Mesodermal cell (in vitro differentiated cells): ENCODE results near the gene DNPEP. TPM values are rescaled to one million over a fixed set of nuclear protein-coding genes. Genes with fewer than 3 reads are reported as not detected.

Experiments used
- H3K27ac ChIP-seq: 2 replicates; pipeline ENCODE4 v1.7.0; 2013; ENCODE audit warnings: mild to moderate bottlenecking, low read depth, low read length, moderate library complexity; ENCODE audit not compliant: severe bottlenecking
- H3K36me3 ChIP-seq: 2 replicates; pipeline ENCODE4 v1.7.1; 2013; ENCODE audit warnings: mild to moderate bottlenecking, low read length, moderate library complexity; ENCODE audit not compliant: control insufficient read depth, insufficient read depth
- H3K4me1 ChIP-seq: one replicate; pipeline ENCODE4 v1.7.1; 2013; ENCODE audit warnings: mild to moderate bottlenecking, low read length; ENCODE audit not compliant: insufficient read depth, control insufficient read depth, poor library complexity, severe bottlenecking
- H3K4me3 ChIP-seq: 2 replicates; pipeline ENCODE4 v1.7.0; 2013; ENCODE audit warnings: low read length, control low read depth, mild to moderate bottlenecking; ENCODE audit not compliant: insufficient read depth, poor library complexity, severe bottlenecking; ENCODE audit errors: extremely low read depth
- H3K9me3 ChIP-seq: 2 replicates; pipeline ENCODE4 v1.7.1; 2013; ENCODE audit warnings: mild to moderate bottlenecking, low read length, moderate library complexity; ENCODE audit not compliant: control insufficient read depth
- WGBS, 2 experiments: methylation state at CpG; one replicate each; pipeline ENCODE4 v1.1.5; 2013; ENCODE audit warnings: missing lambda C conversion rate in 2 of 2; ENCODE audit not compliant: insufficient coverage in 2 of 2; 5-methylcytosine and 5-hydroxymethylcytosine counted together
- polyA plus RNA-seq, 2 experiments: library from polyadenylated mRNA; stranded (reverse); fragments of 50-300 nt; gene quantifications; one replicate each; pipeline ENCODE4 v1.2.3, GENCODE V29; 2013

Gene DNPEP
- 63.0 TPM for polyA plus RNA-seq (2013, experiment 1 of 2)
- 50.6 TPM for polyA plus RNA-seq (2013, experiment 2 of 2)

DNA sequence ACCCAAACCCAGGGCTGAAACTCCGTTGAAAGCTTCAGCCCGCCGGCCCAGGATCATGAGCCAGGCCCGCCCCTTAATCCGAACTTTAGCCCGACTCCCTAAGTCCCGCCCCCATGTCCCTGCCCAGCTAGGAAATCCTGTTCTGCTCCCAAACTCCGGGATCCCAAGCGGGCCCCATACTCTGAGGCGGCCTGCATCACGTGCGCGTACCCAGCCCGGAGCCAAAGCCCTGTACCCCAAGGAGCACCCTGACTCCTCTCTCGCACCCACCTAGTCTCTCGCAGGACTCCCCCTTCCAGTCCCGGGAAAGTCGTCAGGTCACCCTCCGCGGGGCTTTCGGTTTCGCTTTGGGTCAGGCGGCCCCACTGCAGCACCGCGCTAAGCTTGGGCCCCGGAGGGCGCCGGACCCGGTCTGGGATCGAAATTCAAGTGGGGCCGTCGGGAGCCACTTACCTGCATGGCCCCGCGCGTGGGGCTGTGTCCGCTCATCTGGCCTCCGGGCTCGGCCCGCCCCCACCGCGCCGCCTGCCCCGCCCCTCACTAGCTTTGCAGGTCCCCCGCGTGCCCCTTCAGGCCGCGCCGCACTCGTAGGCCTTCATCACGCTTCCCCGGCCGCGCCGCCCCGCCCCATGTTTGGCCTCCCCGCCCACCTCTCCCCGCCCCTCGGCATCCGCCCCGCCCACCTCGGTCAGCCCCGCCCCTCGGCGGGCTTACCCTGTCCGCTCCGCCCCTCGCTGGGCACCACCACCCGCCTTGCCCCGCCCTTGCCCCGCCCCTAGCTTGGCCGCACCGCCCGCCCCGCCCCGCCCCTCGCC, at the start of gene DNPEP:
Gene DNPEP, minus strand, starts transcription at position 607 of the 815 bp plus-strand sequence. Its CDS starts 118 bp downstream, at position 489.
- H3K36me3 ChIP-seq, result peaks cover 30% of the 10 kb centered on the region
- 0 to 1% methylated on average over 35 to 40 of the region's 76 CpGs for WGBS, 2 experiments
- peak within 1 kb of the TSS; percentile 83 for H3K27ac ChIP-seq
- H3K9me3 ChIP-seq, result no peaks in the 10 kb centered on the region
- peak within 1 kb of the TSS; percentile 80 for H3K4me3 ChIP-seq
- peaks cover 3% of the 10 kb centered on the region for H3K4me1 ChIP-seq

DNA sequence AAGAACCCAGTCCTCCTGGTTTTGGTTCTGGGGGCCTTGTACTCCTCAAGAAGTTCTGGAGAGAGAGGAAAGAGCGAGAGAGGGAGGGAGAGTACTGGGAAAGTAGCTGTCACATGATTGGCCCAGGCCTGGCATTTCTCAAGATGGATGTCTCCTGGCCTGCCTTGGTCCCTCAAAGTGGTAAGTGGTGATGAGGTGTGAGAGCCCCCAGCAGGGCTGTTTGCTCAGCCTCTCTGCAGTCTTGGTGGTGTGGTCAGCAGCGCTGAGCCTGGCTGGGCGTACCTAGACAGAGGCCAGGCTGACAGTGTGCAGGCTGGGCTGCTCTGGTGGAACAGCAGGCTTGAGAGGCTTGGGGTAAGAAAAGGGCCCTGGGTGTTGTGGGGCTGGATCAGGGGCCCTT, 49.4 kb upstream of the DNPEP start:
- H3K4me3 ChIP-seq, result no peak overlapping the region
- WGBS, 2 experiments, result 76 to 90% methylated on average over 2 to 3 of the region's 3 CpGs

DNA sequence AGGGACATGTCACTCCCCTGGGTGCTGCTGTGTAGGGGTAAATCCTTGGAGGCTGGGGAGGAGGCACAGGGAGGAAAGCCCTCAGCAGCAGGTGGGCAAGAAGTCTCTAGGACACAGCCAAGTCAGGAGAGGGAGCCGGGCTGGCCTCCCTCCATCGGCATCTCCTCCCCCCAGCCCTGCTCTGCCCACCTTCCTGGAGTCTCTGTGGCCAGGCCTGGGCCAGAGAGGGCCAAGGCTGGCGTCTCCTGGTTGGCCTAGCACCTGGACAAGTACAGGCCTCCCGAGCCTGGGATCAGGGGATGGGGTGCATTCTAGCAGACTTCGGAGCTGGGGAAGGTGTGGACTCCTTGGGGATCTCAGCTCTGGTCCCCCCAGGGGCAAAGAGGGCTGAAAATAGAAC, 48.8 kb upstream of the DNPEP start:
- Histone ChIP-seq H3K4me1 (peaks cover 18% of the 10 kb centered on the region), H3K4me3 (no peak overlapping the region), H3K9me3 (no peaks in the 10 kb centered on the region), H3K27ac (no peak overlapping the region), H3K36me3 (no peaks in the 10 kb centered on the region)
- WGBS, 2 experiments, result 87 to 100% methylated on average over 3 of the region's 5 CpGs

More for the DNA sequence above, 49.4 kb upstream of the DNPEP start:
- Histone ChIP-seq H3K4me1 (peaks cover 19% of the 10 kb centered on the region), H3K9me3 (no peaks in the 10 kb centered on the region), H3K36me3 (no peaks in the 10 kb centered on the region), H3K27ac (no peak overlapping the region)

DNA sequence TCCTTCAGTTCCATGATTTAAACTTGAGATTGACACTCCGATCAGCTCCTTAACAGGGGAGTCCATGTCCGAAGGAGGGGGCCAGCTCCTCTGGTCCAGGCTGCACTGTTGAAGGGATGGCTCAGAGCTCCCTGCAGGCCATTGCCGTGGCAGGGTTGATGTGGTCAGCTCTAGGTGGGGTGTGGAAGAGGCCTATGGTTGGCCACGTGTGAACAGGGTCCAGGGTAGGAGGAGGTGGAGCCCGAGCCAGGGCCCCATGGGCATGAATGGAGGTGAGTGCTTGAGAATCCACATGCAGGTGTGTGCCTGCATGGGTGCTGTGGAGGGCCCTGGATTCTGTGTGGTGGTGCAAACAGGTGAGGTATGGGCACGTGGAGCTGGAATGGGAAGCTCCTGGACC, 48.0 kb upstream of the DNPEP start:
- no peaks in the 10 kb centered on the region for H3K36me3 ChIP-seq
- WGBS, 2 experiments, result 89 to 96% methylated on average over 6 of the region's 6 CpGs
- H3K9me3 ChIP-seq, result no peaks in the 10 kb centered on the region
- H3K27ac ChIP-seq, result no peak overlapping the region
- no peak overlapping the region for H3K4me3 ChIP-seq
- peaks cover 15% of the 10 kb centered on the region for H3K4me1 ChIP-seq

DNA sequence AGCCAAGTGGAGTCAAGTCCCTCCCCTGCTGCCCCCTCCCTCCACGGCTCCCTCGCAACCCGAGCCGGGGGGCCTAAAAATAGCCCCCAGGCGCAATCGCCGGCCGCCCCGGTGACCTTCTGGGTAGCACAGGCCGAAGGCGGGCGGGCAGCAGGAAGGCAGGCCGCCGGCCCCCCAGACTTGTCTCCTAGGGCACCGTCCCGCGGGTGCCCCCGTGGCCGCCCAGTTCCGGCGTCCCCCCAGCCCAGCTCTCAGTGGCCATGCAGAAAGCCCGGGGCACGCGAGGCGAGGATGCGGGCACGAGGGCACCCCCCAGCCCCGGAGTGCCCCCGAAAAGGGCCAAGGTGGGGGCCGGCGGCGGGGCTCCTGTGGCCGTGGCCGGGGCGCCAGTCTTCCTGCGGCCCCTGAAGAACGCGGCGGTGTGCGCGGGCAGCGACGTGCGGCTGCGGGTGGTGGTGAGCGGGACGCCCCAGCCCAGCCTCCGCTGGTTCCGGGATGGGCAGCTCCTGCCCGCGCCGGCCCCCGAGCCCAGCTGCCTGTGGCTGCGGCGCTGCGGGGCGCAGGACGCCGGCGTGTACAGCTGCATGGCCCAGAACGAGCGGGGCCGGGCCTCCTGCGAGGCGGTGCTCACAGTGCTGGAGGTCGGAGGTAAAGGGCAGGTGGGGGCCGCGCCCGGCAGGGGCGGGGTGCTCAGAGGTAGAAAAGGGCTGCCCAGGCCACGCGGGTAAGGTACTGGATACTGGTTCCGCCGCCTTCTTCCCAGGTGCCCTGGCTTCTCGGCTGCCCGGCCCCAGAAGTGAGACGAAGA, 47.2 kb upstream of the DNPEP start, which contains the start of gene SPEG:
Gene SPEG, plus strand, starts transcription at position 126 of the 808 bp plus-strand sequence. Its CDS starts 135 bp downstream, at position 261.
- Histone ChIP-seq H3K4me1 (peaks cover 15% of the 10 kb centered on the region), H3K27ac (no peak within 1 kb of the TSS), H3K4me3 (no peak within 1 kb of the TSS), H3K36me3 (no peaks in the 10 kb centered on the region), H3K9me3 (no peaks in the 10 kb centered on the region)
- 37 to 45% methylated on average over 57 to 68 of the region's 77 CpGs for WGBS, 2 experiments

DNA sequence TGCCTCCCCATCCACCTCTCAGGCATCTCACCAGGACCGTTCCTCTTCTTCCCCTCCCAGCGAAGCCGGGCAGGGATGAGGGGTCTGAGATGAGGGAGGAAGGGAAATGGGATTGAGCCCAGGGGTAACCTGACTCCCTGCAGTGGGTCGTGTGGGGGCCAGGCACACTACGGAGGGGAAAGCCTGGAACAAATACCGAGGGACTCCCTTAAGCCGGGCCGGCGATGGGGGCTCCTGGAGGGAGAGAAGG, 46.7 kb upstream of the DNPEP start:
- WGBS, 2 experiments, result 20 to 37% methylated on average over 2 to 6 of the region's 9 CpGs
- peaks cover 15% of the 10 kb centered on the region for H3K4me1 ChIP-seq
- no peak overlapping the region for H3K27ac ChIP-seq
- no peaks in the 10 kb centered on the region for H3K36me3 ChIP-seq
- H3K9me3 ChIP-seq, result no peaks in the 10 kb centered on the region
- no peak overlapping the region for H3K4me3 ChIP-seq

DNA sequence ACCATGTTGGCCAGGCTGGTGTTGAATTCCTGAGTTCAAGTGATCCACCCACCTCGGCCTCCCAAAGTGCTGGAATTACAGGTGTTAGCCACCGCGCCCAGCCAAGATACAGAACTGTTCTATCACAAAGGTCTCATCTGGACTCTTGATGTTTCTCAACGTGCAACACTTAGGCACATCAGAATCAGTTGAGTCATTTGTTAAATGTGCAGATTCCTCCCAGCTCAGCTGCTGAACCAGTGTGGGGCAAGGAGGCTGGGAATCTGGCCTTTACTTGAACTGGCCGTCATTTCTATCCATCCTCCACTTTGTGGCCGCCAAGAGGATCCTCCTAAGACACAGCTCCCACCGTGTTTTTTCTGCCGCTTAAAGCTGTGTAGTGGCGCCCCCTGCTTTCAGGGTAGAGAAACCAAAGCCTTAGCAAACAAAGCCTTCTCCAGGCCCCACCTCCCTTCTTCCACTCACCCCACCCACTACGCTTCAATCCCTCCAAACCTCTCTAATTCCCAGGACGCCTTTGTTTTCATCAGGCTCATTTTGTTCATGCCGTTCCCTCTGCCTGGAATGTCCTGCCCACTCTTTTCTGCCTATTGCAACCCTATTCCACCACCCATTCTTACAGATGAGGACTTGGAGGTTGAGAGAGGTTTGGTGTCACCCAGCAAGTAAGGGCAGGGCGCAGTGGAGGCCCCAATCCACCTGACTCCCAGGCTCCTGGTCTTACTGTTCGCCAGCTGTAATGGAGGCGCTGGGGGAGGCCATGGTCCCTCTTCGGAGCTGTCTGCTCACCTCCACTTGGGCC, 46.2 kb upstream of the DNPEP start:
- Histone ChIP-seq H3K4me1 (peaks cover 19% of the 10 kb centered on the region), H3K27ac (no peak overlapping the region), H3K9me3 (no peaks in the 10 kb centered on the region), H3K36me3 (no peaks in the 10 kb centered on the region), H3K4me3 (no peak overlapping the region)
- WGBS, 2 experiments, result 53 to 59% methylated on average over 11 to 14 of the region's 16 CpGs

DNA sequence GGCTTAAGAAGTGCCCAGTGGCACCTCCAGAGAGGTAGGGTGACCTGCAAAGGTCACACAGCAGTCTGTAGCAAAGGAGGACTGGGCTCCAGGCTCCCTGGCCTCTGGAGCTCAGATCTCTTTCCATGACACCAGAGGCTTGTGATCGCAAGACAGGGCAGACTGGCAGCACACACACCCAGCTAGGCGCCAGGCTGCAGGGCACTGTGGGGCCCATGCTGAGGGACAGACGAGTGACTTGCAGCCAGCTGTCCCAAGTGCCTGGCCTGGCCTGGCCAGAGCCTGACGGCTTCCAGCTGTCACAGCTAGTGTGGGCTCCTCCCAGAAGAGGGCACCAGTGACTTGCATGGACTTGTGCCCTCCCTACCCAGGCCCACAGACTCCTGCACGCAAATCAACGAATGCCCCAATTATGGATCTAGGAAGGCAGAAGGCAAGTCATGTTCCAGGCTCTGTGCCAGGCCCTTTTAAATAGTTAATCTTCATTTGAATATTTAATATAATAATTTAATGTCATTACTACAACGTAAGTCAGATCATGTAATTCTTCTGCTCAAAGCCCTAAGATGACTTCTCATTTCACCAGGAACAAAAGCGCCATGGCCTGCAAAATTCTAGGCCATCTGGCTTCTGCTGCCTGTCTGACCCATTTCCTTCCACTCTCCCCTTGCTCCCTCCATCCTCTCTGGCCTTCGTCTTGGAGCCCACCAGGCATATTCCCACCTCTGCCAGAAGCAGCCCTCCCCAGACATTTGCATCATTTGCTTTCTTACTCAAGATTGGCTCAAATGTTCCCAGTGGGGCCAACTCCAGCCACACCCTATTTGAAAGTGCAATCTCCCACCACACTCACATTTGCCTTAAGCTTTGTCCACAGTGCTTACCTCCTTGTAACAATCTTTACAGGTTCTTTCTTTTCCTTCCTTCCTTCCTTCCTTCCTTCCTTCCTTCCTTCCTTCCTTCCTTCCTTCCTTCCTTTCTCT, 43.2 kb upstream of the DNPEP start:
- H3K27ac ChIP-seq, result no peak overlapping the region
- WGBS, 2 experiments, result 72 to 77% methylated on average over 6 to 7 of the region's 9 CpGs

DNA sequence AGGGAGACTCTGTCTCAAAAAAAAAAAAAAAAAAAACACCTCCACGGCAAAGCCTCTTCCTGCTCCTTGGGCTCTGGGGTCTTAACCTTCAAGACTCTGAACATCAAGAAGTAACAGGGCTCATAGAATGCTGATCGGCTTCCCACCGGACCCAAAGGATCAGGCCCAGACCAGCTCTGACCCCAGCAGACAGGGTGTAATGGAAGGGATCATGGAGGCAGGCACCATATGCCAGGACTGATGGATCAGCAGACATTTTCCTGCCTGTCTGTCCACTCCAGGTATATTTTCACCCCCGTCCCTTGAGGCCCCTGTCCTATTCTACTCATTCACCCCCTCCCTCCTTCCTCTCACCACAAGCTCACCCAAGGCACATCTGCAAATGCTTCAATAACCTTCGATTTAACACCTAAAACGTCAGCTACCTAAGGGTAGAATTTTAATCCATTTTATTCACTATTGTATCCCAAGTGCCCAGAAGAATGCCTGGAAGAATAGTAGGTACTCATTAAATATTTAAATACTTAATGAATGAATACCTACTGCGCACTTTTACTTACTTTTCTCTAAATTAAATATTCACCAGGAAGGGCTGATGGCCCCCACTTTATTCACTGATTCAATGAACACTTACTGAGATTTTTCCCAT, 42.4 kb upstream of the DNPEP start:
- WGBS, 2 experiments, result 90 to 100% methylated on average over 4 of the region's 7 CpGs
- Histone ChIP-seq H3K4me1 (peaks cover 26% of the 10 kb centered on the region), H3K27ac (no peak overlapping the region), H3K36me3 (no peaks in the 10 kb centered on the region), H3K9me3 (no peaks in the 10 kb centered on the region), H3K4me3 (no peak overlapping the region)

More for the DNA sequence above, 43.2 kb upstream of the DNPEP start:
- no peaks in the 10 kb centered on the region for H3K36me3 ChIP-seq
- H3K9me3 ChIP-seq, result no peaks in the 10 kb centered on the region
- peaks cover 28% of the 10 kb centered on the region for H3K4me1 ChIP-seq
- no peak overlapping the region for H3K4me3 ChIP-seq
